ENCODE results near the gene SLC6A14. TPM values are rescaled to one million over a fixed set of nuclear protein-coding genes. Genes with fewer than 3 reads are reported as not detected.

The SLC6A14 gene
- total and polyA plus RNA-seq, 10 of the 15 experiments (the other 5 are each of a cell fraction or from before 2014, with no cell fraction given), result 0.05 TPM; not detected in 9

- TF ChIP-seq MXI1 (IDR thresholded peaks at IDR 0.05; ENCODE audit: low read depth, low read length) (no peak), GATAD2B (conservative IDR thresholded peaks at IDR 0.05; ENCODE audit: low read depth) (no peak), NBN (IDR thresholded peaks at IDR 0.05) (no peak), NRF1 (conservative IDR thresholded peaks at IDR 0.05; ENCODE audit: low read depth, low read length) (no peak), BMI1 (IDR thresholded peaks at IDR 0.05; ENCODE audit: borderline replicate concordance) (no peak), ZNF384 (IDR thresholded peaks at IDR 0.05; ENCODE audit: borderline replicate concordance, low read depth, low read length) (no peak)
Measured at GRCh38 chrX:116493271-116493670, 56.9 kb downstream of the SLC6A14 start (continued).

- H3K27ac ChIP-seq (ENCODE audit: control insufficient read depth, insufficient read depth), result no peak overlapping the region
- H3K4me3 ChIP-seq, result no peak overlapping the region
- H3K27me3 ChIP-seq (replicated peaks in 1 of 2; ENCODE audit: control insufficient read depth in 2 of 2, insufficient read depth in 2 of 2, low read length in 1 of 2), result no peaks in the 10 kb centered on the region
- no peaks in the 10 kb centered on the region for H4K20me1 ChIP-seq (ENCODE audit: control insufficient read depth, insufficient read depth)
- no peaks in the 10 kb centered on the region for H3K36me3 ChIP-seq (ENCODE audit: control insufficient read depth in 2 of 2, insufficient read depth in 2 of 2, low read length in 1 of 2)
- no peak for FAIRE-seq
- no peak overlapping the region for H3K4me2 ChIP-seq (ENCODE audit: control insufficient read depth, insufficient read depth)
- DNase-seq (ENCODE audit: low read depth, low spot score), result no peak
- H3K79me2 ChIP-seq (ENCODE audit: control insufficient read depth, insufficient read depth, low read length), result no peaks in the 10 kb centered on the region
- no peak for ATAC-seq
- ChIA-PET SMC1A (ENCODE audit: uncharacterized antibody, unreplicated experiment) (no interaction called here), RAD21 (ENCODE audit: unreplicated experiment) (no interaction called here), CTCF (no interaction called here), POLR2A (no interaction called here)
- no peak for TF ChIP-seq ATF7 (IDR thresholded peaks at IDR 0.05; ENCODE audit: low read depth)
- TF ChIP-seq HDGF (IDR thresholded peaks at IDR 0.05), result no peak
- no peak for TF ChIP-seq BCL3 (IDR thresholded peaks at IDR 0.05; ENCODE audit: borderline replicate concordance, insufficient read depth, low read depth, low read length, poor library complexity, severe bottlenecking)
- no peak for TF ChIP-seq CHD4 (IDR thresholded peaks at IDR 0.05)
- no peak for TF ChIP-seq FOXK2 (IDR thresholded peaks at IDR 0.05)
- no peak for TF ChIP-seq MEF2A (IDR thresholded peaks at IDR 0.05; ENCODE audit: insufficient read depth, low read depth, low read length)
- no peak for TF ChIP-seq RELB (IDR thresholded peaks at IDR 0.05; ENCODE audit: low read depth)
- no peak for TF ChIP-seq EGR1 (IDR thresholded peaks at IDR 0.05; ENCODE audit: borderline replicate concordance in 1 of 2, low read depth in 2 of 2, low read length in 2 of 2)
- TF ChIP-seq TCF7 (IDR thresholded peaks at IDR 0.05; ENCODE audit: borderline replicate concordance), result no peak
- intact Hi-C loops (cut with micrococcal nuclease; ENCODE audit: unreplicated experiment), result no loop called here
- H3K9me3 ChIP-seq (replicated peaks; ENCODE audit: control insufficient read depth, insufficient read depth, low read length), result no peaks in the 10 kb centered on the region
- H2AFZ ChIP-seq (ENCODE audit: control insufficient read depth, low read depth, low read length), result no peak overlapping the region
- H3K4me1 ChIP-seq (ENCODE audit: control insufficient read depth, insufficient read depth, low read length), result no peaks in the 10 kb centered on the region
- no peak overlapping the region for H3K9ac ChIP-seq (ENCODE audit: control insufficient read depth, insufficient read depth, low read length)
- in situ Hi-C loops (cut with MboI), result loop anchor here (10.0 kb wide), 1 partner anchor 1755 kb away; no protein-coding TSS in a partner anchor
- BruUV-seq (replicated peaks), result no TSS peak
Measured at GRCh38 chrX:116499780-116500179, 63.4 kb downstream of the SLC6A14 start.

Measured in GM12878 (cell line).